HG03159 (cell line): ENCODE measurements around the gene B4GALNT4.
"Not testable (repeated sequence)": the region's sequence is repeated elsewhere in the genome, so short reads cannot be mapped to it uniquely, and the experiment has no call there.

Source experiments
- ATAC-seq: cut with Tn5 transposase; IDR thresholded peaks from one replicate; pipeline ENCODE4 v1.9.1; 2021; ENCODE audit warnings: mild to moderate bottlenecking, moderate library complexity; ENCODE audit not compliant: unreplicated experiment

The B4GALNT4 gene

DNA sequence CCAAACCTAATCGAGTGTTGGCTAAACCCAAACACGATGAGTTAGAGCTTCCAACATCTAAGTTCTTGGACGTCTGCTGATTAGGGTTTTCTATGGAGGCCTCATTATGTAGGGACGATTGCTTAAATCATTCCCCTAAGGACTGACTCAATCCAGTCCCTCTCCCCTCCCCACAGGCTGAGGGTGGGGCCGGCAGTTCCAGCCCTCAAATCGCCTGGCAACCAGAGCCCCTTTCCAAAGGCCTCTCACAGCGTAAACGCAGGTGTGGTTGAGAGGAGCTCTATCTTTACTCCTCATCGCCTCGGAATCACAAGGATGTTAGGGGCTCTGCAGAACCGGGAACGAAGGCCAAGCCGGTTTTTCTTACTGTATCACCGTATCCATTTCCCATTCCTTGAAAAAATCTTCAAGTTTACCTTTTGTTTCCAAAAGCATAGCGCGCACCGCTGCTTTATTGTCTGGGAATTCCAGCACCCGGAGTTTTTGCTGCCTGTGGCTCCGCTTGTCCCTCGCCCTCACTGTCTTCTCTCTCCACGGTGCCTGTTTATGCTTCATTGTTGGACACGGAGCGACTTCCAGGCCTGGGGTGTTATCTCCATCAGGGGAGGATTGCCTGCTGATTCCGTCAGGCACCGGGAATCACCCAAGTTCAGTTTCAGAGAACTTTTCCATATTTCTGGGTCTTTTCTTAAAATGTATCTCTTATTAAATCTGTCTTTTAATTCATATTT is 34.9 kb upstream of the B4GALNT4 start:
- no peak for ATAC-seq

DNA sequence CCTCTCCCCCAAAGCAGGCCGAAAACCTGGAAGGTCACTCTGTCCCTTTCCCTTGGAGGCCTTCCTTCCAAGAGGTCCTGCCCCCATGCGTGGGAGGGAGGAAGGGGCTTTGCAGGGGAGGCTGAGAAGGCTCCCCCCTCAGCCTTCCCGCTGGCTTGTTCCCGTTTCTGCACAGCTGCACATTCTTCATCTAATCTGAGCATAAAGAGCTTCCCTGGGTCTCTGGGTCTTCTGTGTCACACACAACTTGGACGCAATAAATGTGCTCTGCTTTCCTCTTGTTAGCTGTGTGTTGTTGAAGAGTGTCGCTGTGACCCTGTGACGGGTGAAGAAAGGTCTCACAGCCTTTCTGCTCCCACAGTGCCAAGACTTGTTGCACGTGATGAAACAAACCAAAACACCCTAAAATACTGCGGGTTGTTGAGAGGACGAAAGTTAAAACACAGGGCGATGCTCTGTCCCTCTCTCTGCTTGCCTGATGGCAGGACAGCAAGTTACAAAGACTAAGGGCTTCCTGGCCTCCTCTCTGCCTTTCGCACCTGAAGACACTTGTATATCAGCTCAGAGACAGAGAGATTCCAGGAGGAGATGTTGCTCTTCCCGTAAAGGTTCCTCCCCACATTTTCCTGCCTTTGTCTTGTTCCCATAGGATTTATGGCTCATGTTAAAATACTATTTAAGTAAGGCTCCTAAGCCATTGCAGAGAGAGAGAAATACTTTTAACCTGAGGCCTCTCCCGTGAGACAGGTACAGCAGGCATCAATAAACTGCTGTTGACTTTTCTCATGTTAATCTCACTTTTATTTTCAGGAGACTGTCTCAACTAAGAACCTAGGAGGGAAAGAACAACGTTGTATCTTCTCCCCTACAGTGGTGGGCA is 33.3 kb upstream of the B4GALNT4 start:
- no peak for ATAC-seq

DNA sequence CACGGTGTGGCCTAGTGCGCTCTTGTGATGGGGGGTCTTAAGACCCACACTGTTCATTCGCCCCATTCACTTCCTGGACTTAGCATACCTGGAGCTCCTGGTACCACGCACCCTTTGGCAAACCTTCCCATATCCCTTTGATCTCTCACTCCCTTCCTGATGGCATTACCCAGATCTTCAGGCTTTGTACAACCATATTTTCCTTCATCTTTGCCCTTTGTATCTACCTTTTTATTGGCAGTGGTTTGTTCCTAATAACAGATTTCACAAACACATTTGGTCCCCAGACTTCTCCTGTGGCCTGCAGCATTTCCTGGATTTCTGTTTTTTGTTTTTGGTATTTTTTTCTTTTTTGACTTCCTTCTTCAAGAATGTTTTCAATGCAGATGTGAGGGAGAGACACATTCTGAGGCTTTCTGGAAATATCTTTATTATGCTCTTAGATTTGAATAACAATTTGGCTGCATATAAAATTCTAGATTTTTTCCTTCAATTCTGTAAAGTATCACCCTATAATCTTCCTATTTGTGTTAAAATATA is 32.6 kb upstream of the B4GALNT4 start:
- no peak for ATAC-seq

DNA sequence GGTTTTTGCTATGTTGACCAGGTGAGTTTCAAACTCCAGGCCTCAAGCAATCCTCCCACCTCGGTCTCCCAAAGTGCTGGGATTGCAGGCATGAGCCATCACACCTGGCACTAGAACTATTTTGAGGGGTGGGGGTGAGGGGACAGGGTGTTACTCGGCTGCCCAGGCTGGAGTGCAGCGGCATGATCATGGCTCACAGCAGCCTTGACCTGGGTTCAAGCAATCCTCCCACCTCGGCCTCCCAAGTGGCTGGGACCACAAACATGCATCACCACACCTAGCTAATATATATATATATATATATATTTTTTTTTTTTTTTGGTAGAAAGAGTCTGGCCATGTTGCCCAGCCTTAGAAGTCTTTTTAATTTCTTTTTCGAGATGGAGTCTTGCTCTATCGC is 31.6 kb upstream of the B4GALNT4 start:
- no peak for ATAC-seq

DNA sequence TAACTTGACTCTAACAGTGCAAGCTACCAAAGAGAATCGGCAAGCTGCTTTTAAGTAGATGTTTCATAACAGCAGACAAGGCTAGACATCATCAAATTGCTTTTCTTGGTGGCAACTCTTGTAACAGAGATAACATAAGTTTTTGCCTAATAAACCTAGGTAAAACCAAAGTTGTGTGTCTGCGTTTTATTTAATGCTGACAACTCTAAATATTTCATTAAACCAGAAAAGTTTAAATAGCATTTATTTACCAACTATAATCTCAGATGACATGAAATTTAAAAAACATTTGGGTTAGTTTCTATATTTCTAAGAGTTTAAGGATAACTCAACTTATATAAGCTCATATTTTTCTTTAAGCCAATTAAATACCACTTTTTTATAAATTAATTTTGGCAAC is 29.3 kb upstream of the B4GALNT4 start:
- no peak for ATAC-seq

DNA sequence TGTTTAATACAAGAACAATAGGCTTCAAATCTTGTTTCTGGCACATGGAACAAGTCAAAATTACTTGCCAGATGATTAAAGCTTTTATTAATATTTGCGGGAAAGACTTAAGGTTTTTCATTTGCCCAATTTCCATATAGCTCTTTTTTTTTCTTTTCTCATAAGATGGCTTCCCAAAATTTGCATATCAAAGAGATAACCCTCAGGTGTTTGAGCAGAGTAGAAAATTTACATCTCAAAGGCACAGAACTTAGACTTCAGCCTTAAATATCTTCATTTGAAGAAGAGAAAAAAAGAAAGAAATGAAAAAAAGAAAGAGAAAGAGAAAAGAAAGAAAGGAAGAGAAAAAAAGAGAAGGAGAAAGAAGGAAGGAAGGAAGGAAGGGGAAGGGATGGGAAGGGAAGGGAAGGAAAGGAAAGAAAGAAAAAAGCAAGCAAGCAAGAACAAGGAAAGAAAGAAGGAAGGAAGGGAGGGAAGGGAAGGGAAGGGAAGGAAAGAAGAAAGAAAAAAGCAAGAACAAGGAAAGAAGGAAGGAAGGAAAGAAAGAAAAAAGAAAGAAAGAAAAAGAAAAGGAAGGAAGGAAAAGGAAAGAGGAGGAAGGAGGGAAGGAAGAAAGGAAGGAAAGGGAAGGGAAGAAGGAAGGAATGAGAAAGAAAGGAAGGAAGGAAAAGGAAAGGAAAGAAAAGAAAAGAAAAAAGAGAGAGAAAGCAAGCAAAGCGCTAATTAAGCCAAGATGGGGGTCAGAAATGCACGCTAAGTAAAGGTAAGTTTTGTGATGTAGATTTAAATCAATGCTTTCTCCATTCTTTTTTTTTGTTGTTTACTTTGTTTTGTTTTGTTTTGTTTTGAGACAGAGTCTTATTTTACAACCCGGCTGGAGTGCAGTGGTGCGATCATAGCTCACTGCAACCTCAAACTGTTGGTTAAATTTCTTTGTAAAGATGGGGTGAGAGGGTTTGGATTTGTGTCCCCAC is 28.5 kb upstream of the B4GALNT4 start:
- ATAC-seq, result no peak

DNA sequence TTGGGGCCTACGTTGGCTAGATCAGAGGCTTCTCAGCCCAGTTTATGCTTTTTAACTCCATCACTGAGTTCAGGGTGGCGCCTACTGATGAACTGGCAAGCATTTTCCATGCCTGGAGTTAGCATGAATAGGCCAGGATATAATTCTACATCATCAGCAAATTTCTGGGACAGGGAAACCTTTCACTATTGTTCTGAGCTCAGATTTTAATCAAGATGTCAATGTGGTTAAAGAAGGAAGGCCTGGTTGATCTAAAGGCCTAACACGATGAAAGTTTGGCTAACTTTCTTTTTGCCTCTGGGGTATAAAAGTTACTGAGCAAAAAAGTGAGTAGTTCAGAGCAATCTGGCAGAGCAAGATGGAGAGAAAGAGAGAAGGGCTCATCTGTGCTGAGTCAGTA is 27.0 kb upstream of the B4GALNT4 start:
- no peak for ATAC-seq

DNA sequence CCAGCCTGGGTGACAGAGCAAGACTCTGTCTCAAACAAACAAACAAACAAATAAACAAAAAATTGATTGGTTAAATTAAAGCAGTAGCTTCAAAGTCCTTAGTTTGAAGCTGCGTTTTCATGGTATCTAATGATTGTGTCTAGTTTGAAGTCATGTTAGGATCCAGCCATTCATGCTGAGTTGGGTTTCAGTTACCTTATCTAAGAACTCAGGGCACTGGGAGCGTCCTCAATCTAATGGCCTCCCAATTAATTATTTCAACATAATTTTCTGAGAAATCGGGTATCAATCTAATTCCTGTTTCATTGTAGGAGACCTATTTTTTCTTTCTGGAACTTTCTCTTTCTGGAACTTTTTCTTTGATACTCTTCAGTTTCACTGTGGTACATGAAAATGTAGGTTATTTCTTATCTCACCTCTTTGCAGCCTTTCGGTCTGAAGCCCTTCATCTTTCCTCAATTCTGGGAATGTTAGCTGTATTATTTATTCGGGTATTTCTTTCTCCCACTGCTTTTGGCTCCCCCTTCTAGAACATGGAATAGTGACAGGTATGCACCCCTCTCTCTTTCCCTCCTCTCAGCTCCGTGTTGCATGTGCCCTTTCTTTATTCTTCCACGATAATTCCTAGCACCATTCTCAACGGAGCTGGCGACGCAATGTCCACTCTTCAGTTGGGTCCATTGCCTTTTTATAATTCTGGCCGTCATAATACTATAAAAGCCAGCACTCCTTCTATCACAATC is 24.3 kb upstream of the B4GALNT4 start:
- no peak for ATAC-seq

DNA sequence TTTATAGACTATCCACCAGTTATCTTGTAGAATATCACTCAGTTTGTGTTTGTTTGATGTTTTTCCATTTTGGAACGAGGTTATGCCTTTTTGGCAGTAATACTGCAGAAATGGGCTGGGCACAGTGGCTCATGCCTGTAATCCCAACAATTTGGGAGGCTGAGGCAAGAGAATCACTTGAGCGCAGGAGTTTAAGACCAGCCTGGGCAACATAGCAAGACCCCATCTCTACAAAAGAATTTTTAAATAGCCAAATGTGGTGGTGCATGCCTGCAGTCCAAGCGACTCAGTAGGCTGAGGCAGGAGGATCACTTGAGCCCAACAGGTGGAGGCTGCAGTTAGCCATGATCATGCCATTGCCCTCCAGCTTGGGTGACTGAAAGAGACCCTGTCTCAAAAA is 22.8 kb upstream of the B4GALNT4 start:
- no peak for ATAC-seq

DNA sequence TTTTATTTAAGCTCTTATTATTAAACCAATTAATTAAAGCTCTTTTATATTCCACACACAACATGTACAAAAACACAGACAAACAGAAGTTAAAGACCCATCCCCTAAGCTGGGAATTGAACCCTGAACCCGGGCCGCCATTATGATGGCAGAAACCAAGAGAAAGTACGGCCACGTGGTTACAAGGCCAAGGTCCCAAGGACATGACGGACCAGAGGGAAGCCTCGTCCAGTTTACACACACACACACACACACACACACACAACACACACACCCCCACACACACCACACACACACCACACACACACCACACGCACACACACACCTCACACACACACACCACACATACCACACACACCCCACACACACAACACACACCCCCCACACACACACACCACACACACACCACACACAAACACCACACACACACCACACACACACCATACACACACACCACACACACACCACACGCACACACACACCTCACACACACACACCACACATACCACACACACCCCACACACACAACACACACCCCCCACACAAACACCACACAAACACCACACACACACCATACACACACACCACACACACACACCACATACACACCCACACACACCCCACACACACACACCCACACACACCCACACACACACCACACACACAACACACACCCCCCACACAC is 19.9 kb upstream of the B4GALNT4 start:
- ATAC-seq, result not testable (repeated sequence)

DNA sequence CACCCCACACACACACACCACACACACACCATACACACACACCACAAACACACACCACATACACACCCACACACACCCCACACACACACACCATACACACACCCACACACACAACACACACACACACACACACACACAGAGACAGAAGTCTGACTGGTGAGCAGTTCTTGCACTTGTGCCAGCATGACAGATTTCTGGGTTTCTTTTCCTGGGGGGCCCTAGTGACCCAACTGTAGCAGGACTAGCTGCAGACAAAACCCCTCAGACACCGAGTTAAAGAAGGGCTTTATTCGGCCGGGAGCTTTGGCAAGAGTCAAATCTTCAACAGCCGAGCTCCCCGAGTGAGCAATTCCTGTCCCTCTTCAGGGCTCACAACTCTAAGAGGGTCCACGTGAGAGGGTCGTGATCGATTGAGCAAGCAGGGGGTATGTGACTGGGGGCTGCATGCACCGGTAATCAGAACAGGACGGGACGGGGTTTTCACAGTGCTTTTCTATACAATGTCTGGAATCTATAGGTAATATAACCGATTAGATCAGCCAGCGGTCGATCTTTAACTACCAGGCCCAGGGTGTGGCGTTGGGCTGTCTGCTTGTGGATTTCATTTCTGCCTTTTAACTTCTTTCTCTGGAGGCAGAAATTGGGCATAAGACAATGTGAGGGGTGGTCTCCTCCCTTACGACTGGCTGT is 19.1 kb upstream of the B4GALNT4 start:
- not testable (repeated sequence) for ATAC-seq

DNA sequence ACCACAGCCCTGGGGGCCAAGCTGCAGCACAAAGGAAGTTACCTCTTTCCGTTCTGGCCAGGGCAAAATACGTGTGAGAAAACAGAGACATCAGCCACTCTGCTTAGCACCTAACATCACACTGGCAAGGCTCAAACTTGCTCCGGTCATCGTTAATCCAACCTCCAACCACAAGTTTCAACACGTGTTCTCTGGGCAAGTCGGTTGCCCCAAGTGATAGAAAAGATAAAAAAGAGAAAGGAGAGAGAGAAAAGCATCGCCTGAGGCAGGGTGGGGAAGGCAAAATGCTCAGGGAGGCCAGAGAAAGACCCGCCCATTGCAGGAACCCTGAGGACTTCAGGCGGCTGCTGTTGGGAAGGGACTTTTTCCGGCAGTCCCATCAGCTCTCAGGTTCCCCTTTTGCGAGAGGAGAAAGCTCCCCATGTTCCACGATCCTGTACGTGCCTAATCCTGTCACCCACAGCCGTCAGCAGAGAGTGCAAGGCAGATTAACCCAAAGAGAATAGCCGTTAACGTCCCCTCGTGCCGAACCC is 18.5 kb upstream of the B4GALNT4 start:
- no peak for ATAC-seq

DNA sequence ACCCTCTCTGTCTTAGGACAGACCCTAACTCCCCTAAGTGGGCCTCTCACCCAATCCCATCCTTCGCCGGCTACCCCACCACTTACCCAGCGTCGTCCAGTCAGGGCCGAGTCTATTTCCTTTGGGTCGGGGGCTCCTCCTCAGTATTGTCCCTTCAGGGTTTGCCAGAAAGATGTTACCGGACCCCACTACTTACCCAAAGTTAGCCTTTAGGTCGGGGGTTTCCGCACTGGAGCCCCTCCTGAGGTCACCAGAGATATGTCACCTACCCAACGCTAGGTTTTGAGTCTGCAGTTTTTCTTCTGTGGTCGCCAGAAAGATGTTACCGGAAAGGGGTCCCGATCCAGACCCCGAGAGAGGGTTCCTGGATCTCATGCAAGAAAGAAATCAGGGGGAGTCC is 17.9 kb upstream of the B4GALNT4 start:
- no peak for ATAC-seq

DNA sequence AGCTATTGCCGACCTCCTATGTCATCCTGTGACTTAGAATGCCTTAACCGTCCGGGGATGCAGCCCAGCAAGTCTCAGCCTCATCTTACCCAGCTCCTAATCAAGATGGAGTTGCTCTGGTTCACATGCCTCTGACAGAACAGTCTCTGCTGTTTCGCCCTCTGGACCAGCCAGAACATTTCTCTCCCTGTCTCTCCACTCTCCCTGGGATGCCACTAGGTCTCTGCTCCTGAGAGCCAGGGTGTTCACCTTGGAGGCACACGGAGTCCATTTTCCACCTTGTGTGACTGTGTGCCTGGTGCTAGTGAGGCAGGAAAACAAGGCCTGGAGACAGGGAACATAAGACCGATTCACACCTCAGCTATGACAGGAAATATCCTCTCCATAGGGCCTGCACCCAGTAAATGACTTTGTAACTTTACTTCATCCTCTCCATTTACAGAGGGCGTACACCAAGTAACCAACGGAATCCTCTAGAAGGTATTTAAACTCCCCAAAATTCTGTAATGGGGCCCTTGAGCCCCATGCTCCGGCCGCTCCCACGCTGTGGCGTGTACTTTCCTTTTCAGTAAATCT is 16.8 kb upstream of the B4GALNT4 start:
- ATAC-seq, result no peak

DNA sequence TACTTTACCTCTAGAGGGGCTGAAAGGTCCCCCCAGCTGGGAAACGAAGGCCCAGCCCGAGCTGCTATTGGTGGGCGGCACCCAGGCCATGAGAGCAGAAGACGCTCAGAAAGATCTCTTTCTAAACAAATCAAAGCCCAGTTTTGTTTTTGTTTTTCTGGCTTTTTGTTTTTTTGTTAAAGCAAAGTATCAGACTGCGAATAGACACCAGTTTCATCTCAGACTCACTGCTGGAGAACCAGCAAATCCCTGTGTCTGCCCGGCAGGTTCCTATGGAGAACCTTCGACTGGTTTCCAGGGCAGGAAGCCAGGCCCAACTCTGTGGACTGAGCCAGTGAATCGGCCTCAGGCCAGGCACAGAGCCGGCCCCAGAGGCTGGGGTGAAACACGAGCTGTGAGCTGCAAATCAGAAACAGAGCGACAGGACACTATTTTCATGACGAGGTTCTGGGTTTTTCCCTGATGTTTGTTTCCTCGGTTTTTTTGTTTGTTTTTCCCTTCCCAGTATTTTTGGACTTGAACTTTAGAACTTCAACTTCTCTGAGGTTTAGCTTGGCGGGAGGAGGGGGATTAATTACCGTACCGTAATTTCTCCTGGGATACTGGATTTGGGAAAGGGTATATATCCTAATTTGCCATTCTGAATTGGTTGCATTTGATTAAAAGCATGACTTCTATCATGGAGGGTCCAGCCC is 16.0 kb upstream of the B4GALNT4 start:
- ATAC-seq, result no peak

DNA sequence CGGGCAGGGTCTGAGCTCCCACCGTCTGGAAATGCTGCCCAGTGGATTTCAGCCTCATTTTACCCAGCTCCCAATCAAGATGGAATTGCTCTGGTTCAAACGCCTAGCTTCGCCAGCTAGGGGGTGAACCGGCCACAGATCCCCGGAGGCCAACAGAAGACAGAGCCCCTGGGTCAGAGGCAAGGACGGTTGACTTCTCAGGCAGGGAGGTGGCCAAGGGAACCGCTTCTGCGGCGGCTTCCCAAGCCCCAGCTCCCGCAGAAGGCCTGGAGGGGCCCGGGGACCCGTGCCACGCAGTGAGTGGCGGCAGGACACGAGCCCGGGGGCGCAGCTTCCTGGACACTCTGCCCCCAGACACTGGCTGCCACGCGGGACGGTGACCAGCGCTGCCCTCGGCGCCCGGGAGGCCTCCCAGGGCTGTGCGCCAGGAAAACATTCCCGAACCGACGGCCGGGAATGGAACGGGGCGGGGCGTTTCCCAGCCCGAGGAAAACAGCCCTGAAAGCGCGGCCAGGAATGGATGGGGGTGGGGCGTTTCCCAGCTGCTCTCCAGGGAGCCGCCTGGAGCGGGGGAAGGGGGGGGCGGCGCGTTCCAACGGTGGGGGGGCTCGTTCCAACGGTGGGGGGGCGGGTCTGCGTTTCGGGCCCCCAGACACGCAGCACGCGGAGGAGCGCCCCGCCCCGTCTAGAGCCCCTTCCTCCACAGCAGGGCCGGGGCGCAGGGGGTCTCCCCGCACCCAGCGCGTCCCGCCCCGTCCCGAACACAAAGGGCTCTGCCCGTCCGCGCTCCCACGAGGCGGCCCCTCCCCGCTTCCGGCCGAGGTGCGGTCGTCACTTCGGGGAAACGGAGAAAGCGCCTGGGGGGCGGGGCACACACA is 13.5 kb upstream of the B4GALNT4 start:
- no peak for ATAC-seq

DNA sequence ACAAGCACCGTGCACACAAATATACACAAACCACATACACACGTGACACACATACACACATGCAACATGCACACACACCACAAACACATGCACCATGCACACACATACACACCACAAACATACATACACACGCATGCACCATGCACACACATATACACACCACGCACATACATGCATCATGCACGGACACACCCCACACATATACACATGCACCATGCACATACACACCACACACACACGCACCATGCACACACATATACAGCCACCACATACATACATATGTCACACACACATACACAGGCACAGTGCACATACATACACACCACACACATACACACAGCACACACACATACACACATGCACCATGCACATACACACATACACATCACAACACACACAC is 12.7 kb upstream of the B4GALNT4 start:
- no peak for ATAC-seq
